GM19438 (cell line): Measurements from ENCODE around the gene SRP14.
"Not testable (repeated sequence)": the region's sequence is repeated elsewhere in the genome, so short reads cannot be mapped to it uniquely, and the experiment has no call there.

Experiments used
- ATAC-seq: cut with Tn5 transposase; IDR thresholded peaks from one replicate; pipeline ENCODE4 v1.9.1; 2021; ENCODE audit warnings: low read depth; ENCODE audit not compliant: unreplicated experiment

Gene SRP14

GRCh38 chr15:40052604-40053003 is 13.6 kb upstream of the SRP14 start:
- ATAC-seq = no peak

- no peak for ATAC-seq
These were observed 12.8 kb upstream of the SRP14 start for GRCh38 chr15:40051616-40052415.

GRCh38 chr15:40050788-40051470 is 11.9 kb upstream of the SRP14 start:
- no peak for ATAC-seq

- no peak for ATAC-seq
These were observed 10.0 kb upstream of the SRP14 start for GRCh38 chr15:40048926-40049475.

GRCh38 chr15:40048211-40048792 is 9.3 kb upstream of the SRP14 start:
- no peak for ATAC-seq

GRCh38 chr15:40047415-40048210 is 8.6 kb upstream of the SRP14 start:
- ATAC-seq = peak; percentile 61

GRCh38 chr15:40046721-40047414 is 7.9 kb upstream of the SRP14 start:
- no peak for ATAC-seq

- ATAC-seq = peak; percentile 15
These were observed 6.7 kb upstream of the SRP14 start for GRCh38 chr15:40045572-40046217.

GRCh38 chr15:40044717-40045571 is 6.0 kb upstream of the SRP14 start:
- ATAC-seq = peak; percentile 65

- ATAC-seq = no peak
These were observed 5.1 kb upstream of the SRP14 start for GRCh38 chr15:40043927-40044716.

- no peak for ATAC-seq
These were observed 3.9 kb upstream of the SRP14 start for GRCh38 chr15:40042791-40043320.

- ATAC-seq = no peak
These were observed 1.8 kb upstream of the SRP14 start for GRCh38 chr15:40040770-40041169.

GRCh38 chr15:40040293-40040635 is 1.3 kb upstream of the SRP14 start:
- ATAC-seq = no peak

- no peak for ATAC-seq
These were observed 725 bp downstream of the SRP14 start for GRCh38 chr15:40038275-40038637.

GRCh38 chr15:40037721-40038120 is 1.3 kb downstream of the SRP14 start:
- no peak for ATAC-seq

- not testable (repeated sequence) for ATAC-seq
These were observed 3.8 kb downstream of the SRP14 start for GRCh38 chr15:40035182-40035581.

GRCh38 chr15:40034186-40034946 is 4.6 kb downstream of the SRP14 start:
- ATAC-seq = no peak
